Muscle of leg (tissue), 11 donors: ENCODE data around the gene PTCH1. TPM values are rescaled to one million over a fixed set of nuclear protein-coding genes. Genes with fewer than 3 reads are reported as not detected.

Source experiments
- DNase-seq: peaks from one replicate; pipeline ENCODE4 v3.0.0; 2013
- H3K27ac ChIP-seq: one replicate; pipeline ENCODE4 v1.5.1; 2013; ENCODE audit warnings: mild to moderate bottlenecking, low read length, control low read depth
- H3K27me3 ChIP-seq: one replicate; pipeline ENCODE4 v1.6.1; 2013; ENCODE audit warnings: low read length; ENCODE audit not compliant: control insufficient read depth, insufficient read depth
- H3K36me3 ChIP-seq: one replicate; pipeline ENCODE4 v1.6.1; 2013; ENCODE audit warnings: low read length; ENCODE audit not compliant: control insufficient read depth, insufficient read depth
- H3K4me1 ChIP-seq: one replicate; pipeline ENCODE4 v1.6.1; 2013; ENCODE audit warnings: low read length; ENCODE audit not compliant: control insufficient read depth, insufficient read depth
- H3K4me3 ChIP-seq: one replicate; pipeline ENCODE4 v1.5.1; 2013; ENCODE audit warnings: low read length, control low read depth
- H3K9me3 ChIP-seq: replicated peaks from 2 replicates; pipeline ENCODE4 v1.6.1; 2013; ENCODE audit warnings: low read depth, low read length; ENCODE audit not compliant: control insufficient read depth
- WGBS: methylation state at CpG from one replicate; pipeline ENCODE4 v1.1.5; 2013; ENCODE audit warnings: missing lambda C conversion rate; ENCODE audit not compliant: insufficient coverage; 5-methylcytosine and 5-hydroxymethylcytosine counted together
- polyA plus RNA-seq, 8 donors: library from polyadenylated mRNA; unstranded; fragments of 120-200 nt; gene quantifications; one replicate each; pipeline versions ENCODE4 v1.2.1 to v1.2.3, GENCODE V29; 2013; ENCODE audit warnings: inconsistent platforms in 1 of 8, low replicate concordance in 1 of 8; ENCODE audit not compliant: insufficient read length in 8 of 8, insufficient read depth in 1 of 8
- total RNA-seq: library from RNA; stranded (reverse); fragments of 120-200 nt; gene quantifications from one replicate; pipeline ENCODE4 v1.2.4, GENCODE V29; 2013

Gene PTCH1
- total and polyA plus RNA-seq, 9 donors: 4.2 to 13.1 (median 6.7) TPM

- Histone ChIP-seq H3K36me3 (no peaks in the 10 kb centered on the region), H3K4me1 (peaks cover 28% of the 10 kb centered on the region), H3K9me3 (no peaks in the 10 kb centered on the region), H3K27ac (peak overlapping the region; percentile 94), H3K27me3 (peaks cover 12% of the 10 kb centered on the region), H3K4me3 (peak overlapping the region; percentile 86)
- under 1% methylated on average over 14 of the region's 36 CpGs for WGBS
- DNase-seq: peak; percentile 92
Observed at GRCh38 chr9:95507464-95508241, 9.1 kb downstream of the PTCH1 start.

GRCh38 chr9:95506678-95507463, 9.9 kb downstream of the PTCH1 start:
- peaks cover 5% of the 10 kb centered on the region for H3K27me3 ChIP-seq
- DNase-seq: peak; percentile 87
- 0% methylated on average over 52 of the region's 60 CpGs for WGBS

GRCh38 chr9:95506428-95506677, 10.4 kb downstream of the PTCH1 start:
- peak overlapping the region; percentile 86 for H3K4me3 ChIP-seq
- WGBS: 0% methylated on average over 23 of the region's 23 CpGs
- peaks cover 4% of the 10 kb centered on the region for H3K27me3 ChIP-seq
- H3K27ac ChIP-seq: peak overlapping the region; percentile 94
- peaks cover 15% of the 10 kb centered on the region for H3K4me1 ChIP-seq
- peak; percentile 82 for DNase-seq
- no peaks in the 10 kb centered on the region for H3K36me3 ChIP-seq
- H3K9me3 ChIP-seq: no peaks in the 10 kb centered on the region

More at GRCh38 chr9:95506678-95507463, 9.9 kb downstream of the PTCH1 start:
- H3K27ac ChIP-seq: peak overlapping the region; percentile 94
- no peaks in the 10 kb centered on the region for H3K9me3 ChIP-seq
- H3K4me3 ChIP-seq: peak overlapping the region; percentile 86
- peaks cover 20% of the 10 kb centered on the region for H3K4me1 ChIP-seq
- no peaks in the 10 kb centered on the region for H3K36me3 ChIP-seq

GRCh38 chr9:95505717-95506427, 10.9 kb downstream of the PTCH1 start:
- no peaks in the 10 kb centered on the region for H3K36me3 ChIP-seq
- H3K9me3 ChIP-seq: no peaks in the 10 kb centered on the region
- H3K27ac ChIP-seq: peak overlapping the region; percentile 94
- H3K4me1 ChIP-seq: peaks cover 15% of the 10 kb centered on the region
- H3K27me3 ChIP-seq: peaks cover 2% of the 10 kb centered on the region
- WGBS: 0% methylated on average over 68 of the region's 81 CpGs
- peak overlapping the region; percentile 86 for H3K4me3 ChIP-seq
- peak; percentile 90 for DNase-seq

- WGBS: 0% methylated on average over 4 of the region's 10 CpGs
- Histone ChIP-seq H3K9me3 (no peaks in the 10 kb centered on the region), H3K27me3 (peaks cover 2% of the 10 kb centered on the region), H3K27ac (no peak overlapping the region), H3K4me1 (peaks cover 15% of the 10 kb centered on the region), H3K36me3 (no peaks in the 10 kb centered on the region), H3K4me3 (peak overlapping the region; percentile 86)
- no peak for DNase-seq
Observed at GRCh38 chr9:95505072-95505716, 11.6 kb downstream of the PTCH1 start.

- Histone ChIP-seq H3K9me3 (no peaks in the 10 kb centered on the region), H3K27me3 (peaks cover 2% of the 10 kb centered on the region), H3K27ac (no peak overlapping the region), H3K4me1 (peaks cover 14% of the 10 kb centered on the region), H3K36me3 (no peaks in the 10 kb centered on the region), H3K4me3 (no peak overlapping the region)
- no peak for DNase-seq
- WGBS: 54% methylated on average over 9 of the region's 15 CpGs
Observed at GRCh38 chr9:95504053-95504963, 12.5 kb downstream of the PTCH1 start.

- H3K27ac ChIP-seq: no peak overlapping the region
- no peak for DNase-seq
- H3K4me1 ChIP-seq: peaks cover 14% of the 10 kb centered on the region
- peaks cover 2% of the 10 kb centered on the region for H3K27me3 ChIP-seq
- H3K4me3 ChIP-seq: no peak overlapping the region
- no peaks in the 10 kb centered on the region for H3K36me3 ChIP-seq
- H3K9me3 ChIP-seq: no peaks in the 10 kb centered on the region
- no CpG with 5 or more reads among the region's 6 CpGs for WGBS
Observed at GRCh38 chr9:95503369-95503768, 13.4 kb downstream of the PTCH1 start.

GRCh38 chr9:95502248-95502647, 14.5 kb downstream of the PTCH1 start:
- H3K27me3 ChIP-seq: peaks cover 2% of the 10 kb centered on the region
- no peaks in the 10 kb centered on the region for H3K9me3 ChIP-seq
- H3K36me3 ChIP-seq: no peaks in the 10 kb centered on the region
- no peak overlapping the region for H3K27ac ChIP-seq
- no peak for DNase-seq
- no peak overlapping the region for H3K4me3 ChIP-seq
- peaks cover 20% of the 10 kb centered on the region for H3K4me1 ChIP-seq
- WGBS: no CpG with 5 or more reads among the region's 3 CpGs

GRCh38 chr9:95499847-95500246, 16.9 kb downstream of the PTCH1 start:
- WGBS: 27% methylated on average over 5 of the region's 9 CpGs
- Histone ChIP-seq H3K9me3 (no peaks in the 10 kb centered on the region), H3K4me3 (no peak overlapping the region), H3K36me3 (no peaks in the 10 kb centered on the region), H3K27ac (no peak overlapping the region), H3K27me3 (no peaks in the 10 kb centered on the region), H3K4me1 (peaks cover 22% of the 10 kb centered on the region)
- DNase-seq: no peak
